Activated CD4-positive, CD25-positive, alpha-beta regulatory T cell treated with anti-CD3 and anti-CD28 coated beads, Interleukin-2, amount 50 U/mL, for 72 hours (primary cell): ENCODE results near the gene JMJD7.

Source experiments
- DNase-seq: peaks from one replicate; pipeline ENCODE4 v3.0.0; 2021

The JMJD7 gene

DNA sequence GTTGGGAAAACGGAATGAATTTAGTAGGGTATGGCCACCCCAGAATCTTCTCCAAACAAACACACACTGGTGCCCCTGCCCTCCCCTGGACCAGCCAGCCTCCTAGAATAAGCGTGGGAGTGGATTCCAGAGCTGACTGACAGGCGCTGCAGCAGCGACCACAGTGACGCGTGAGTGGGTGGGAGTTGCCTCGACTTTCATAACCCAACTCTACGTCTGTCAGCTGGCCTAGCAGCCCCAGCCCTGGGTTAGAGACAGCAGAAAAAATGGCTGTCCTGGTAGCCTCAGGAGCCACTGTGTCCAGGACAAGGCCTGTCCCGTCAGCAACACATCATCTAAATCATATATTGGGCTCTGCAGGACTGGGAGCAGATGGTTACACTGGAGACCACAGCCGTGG, 20.7 kb downstream of the JMJD7 start:
- no peak for DNase-seq

- no peak for DNase-seq
Observed at GRCh38 chr15:41849204-41849603, 21.3 kb downstream of the JMJD7 start.

GRCh38 chr15:41849861-41850260, 22.0 kb downstream of the JMJD7 start:
- no peak for DNase-seq

- no peak for DNase-seq
Observed at GRCh38 chr15:41850482-41851166, 22.7 kb downstream of the JMJD7 start.

DNA sequence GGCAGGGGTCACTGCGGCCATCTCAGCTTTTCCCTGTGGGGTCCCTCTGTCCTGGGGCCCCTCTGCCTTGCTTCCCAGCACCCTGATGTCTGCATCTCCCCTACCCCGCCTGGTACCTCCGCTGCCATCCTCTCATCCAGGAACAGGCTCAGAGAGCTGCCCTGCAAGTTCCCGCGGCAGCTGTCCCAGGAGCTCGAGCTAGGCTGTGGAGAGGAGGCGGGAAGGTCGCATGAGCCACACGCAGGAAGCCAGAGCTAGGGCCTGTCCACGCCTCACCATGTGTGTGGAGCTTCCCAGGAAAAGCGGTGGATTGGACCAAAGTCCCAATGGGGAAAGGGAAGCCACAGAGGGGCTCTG, 23.3 kb downstream of the JMJD7 start:
- no peak for DNase-seq

GRCh38 chr15:41851755-41852370, 24.0 kb downstream of the JMJD7 start:
- DNase-seq, result no peak

GRCh38 chr15:41852736-41853590, 25.1 kb downstream of the JMJD7 start:
- no peak for DNase-seq

GRCh38 chr15:41853831-41854230, 25.9 kb downstream of the JMJD7 start:
- DNase-seq, result no peak

GRCh38 chr15:41854443-41854842, 26.6 kb downstream of the JMJD7 start:
- no peak for DNase-seq

DNA sequence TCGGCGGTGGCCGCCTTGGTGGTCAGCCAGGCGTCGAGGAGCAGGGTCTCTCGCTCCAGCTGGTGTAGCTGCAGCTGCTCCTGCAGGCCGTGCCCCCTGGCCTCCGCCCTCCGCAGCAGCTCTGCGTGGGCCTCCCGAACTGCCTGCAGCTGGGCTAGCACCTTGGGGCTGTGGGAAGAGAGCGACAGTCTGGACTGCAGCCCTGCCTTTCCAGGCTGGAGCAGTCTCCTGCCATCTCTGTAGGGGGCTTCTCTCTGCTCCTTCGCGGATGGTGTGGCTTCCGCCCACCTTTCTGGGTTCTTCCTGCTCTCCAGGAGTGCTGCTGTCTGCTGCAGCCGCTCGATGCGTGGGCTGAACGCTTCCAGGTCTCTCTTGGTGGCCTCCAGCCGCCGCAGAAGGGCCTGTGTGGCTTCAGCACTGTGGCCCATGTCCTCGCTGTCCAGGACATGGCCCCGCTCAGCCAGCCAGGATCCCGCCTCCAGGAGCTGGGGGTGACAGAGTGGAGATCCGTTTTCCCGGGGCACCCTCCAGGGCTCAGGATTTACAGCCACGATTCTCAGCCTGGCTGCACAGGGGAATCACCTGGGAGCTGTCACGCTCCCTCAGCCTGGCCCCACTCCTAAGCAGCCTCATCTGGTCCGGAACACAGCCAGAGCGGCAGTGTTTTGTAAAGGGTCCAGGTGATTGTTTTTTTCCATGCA, 27.5 kb downstream of the JMJD7 start:
- DNase-seq, result no peak

DNA sequence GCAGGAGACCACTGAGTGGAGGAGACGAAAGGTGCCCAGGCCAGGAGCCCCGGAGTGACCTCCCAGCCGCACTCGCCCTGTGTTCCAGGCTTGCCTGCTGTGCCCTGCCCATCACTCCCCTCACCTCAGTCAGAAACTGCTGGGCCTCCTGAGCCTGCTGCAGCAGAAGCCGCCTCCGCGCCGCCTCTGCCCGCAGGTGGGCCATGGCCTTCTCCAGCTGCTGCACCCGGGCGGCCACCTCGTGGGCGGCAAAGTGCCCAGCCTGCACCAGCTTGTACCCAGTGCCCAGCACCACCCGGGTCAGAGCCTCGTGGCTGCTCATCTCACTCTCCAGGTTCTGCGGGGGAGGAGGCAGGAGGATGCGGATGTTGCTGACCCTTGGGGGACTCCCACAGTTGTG, 28.4 kb downstream of the JMJD7 start:
- DNase-seq, result no peak

GRCh38 chr15:41856716-41857115, 28.8 kb downstream of the JMJD7 start:
- no peak for DNase-seq

DNA sequence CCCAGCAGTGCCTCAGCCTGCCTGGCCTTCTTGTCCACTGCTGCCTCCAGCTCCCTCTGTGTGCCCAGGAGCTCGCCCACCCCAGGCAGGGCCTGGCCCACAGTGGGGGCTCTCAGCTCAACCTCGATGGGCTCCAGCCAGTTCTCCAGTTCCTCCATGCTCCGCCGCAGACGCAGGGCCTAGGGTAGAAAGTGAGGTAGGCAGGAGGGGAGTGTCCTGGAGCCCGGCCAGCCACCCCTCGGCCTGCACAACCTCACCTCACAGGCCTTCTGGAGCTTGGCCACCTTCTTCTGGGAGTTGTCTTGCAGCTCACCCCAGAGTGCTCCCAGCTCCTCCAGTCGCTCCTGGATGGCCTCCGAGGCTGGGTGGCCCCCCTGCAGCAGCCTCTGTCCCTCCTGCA, 29.4 kb downstream of the JMJD7 start:
- DNase-seq, result no peak

GRCh38 chr15:41858756-41859155, 30.9 kb downstream of the JMJD7 start:
- no peak for DNase-seq

- DNase-seq, result no peak
Observed at GRCh38 chr15:41860049-41860828, 32.3 kb downstream of the JMJD7 start.

DNA sequence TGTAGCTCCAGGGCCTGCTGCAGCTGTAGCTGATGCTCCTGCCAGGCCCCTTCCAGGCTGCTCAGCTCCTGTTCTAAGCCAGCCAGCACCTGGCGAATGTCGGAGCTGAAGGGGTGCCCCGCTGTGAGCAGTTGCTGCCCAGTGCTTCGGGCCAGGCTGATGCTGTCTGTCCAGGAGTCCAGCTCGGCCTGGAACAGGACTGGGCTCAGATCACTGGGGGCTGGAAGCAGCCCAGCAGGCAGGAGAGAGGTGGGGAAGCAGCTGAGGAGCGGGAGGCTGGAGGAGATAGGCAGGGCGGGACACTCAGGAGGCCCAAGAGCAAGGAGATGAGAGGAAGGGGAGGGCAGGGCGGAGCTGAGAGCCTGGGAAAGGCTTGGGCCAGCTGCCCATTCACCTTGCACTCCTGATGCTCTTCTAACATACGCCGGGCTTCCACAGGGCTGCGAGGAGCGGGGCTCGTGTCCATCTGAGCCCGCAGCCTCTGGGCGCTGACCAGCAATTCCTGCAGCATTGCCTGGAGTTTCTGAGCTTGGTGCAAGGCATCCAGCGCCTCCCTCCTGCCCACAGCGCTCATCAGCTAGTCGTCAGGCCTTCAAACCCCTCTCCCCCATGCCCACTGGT, 34.0 kb downstream of the JMJD7 start:
- no peak for DNase-seq

DNA sequence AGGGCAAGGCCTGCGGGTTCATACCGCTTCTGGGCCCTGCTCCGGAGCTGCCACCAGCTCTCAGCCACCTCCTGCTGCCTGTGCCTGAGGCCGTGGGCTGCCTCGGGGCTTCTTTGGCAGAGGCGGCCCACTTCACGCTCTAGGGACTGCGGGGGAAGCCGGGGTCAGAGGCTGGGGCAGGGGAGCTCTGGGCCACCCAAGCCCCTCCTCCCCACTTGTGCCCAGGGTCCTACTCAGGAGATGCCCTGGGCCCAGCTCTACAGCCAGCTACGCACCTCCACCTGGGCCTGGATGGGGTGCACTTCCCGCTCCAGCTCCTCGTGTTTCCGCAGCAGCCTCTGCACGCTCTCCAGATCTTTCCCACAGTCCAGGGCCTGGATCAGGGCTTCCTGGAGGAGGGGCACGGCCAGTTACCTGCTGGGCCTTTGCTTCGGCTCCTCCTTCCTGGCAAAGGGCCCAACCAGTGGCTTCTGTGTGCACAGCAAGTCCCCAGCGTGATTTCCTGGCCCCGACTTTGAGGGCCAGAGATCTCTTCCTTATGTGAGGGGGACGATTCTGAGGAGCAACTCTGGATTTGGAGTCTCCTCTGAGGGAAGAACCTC, 34.7 kb downstream of the JMJD7 start:
- no peak for DNase-seq

DNA sequence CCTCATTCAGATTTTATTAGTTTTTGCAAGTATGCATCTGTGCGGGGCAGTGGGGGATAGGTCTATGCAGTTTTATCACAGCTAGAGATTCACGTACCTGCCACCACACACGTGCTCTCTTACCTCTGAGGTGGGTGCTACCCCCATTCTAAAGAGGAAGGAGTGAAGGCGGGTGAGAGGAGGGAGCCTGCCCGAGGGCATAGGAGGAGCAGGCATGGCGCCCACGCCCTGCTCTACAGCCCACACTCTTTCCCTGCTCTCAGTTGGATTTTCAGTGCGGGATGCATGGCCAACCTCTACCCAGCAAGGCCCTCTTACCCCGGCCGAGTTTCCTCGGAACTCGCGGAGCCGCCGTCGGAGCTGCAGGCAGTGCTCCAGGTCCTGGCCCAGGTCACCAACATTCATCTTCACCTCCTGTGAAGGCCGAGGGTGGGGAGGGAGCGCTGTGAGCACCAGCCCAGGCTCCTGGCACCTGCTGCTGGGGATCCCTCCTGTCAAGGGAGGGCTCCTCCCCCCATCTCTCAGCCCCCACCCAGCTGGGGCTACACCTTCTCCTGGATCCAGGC, 37.7 kb downstream of the JMJD7 start:
- no peak for DNase-seq

DNA sequence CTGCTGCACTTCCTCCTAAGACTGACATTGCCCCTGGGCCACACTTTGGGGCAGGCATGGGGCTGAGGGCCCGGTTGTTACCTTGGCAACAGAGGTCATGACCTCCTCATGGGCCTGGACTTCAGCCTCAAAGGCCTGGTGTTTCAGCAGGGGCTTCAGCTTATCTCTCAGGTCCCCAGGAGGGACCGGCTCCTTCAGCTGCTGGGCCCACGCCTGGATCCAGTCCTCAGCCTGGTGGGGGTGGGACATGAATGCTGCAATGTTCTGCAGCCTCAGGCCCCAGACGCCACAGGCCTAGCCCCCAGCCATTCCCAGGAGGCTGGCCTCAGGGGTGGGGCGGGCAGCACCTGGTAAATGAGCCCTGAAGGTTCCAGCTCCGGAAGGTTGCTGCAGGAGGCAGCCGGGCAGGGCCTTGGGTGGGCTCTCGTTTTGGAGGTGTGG, 38.4 kb downstream of the JMJD7 start:
- no peak for DNase-seq

DNA sequence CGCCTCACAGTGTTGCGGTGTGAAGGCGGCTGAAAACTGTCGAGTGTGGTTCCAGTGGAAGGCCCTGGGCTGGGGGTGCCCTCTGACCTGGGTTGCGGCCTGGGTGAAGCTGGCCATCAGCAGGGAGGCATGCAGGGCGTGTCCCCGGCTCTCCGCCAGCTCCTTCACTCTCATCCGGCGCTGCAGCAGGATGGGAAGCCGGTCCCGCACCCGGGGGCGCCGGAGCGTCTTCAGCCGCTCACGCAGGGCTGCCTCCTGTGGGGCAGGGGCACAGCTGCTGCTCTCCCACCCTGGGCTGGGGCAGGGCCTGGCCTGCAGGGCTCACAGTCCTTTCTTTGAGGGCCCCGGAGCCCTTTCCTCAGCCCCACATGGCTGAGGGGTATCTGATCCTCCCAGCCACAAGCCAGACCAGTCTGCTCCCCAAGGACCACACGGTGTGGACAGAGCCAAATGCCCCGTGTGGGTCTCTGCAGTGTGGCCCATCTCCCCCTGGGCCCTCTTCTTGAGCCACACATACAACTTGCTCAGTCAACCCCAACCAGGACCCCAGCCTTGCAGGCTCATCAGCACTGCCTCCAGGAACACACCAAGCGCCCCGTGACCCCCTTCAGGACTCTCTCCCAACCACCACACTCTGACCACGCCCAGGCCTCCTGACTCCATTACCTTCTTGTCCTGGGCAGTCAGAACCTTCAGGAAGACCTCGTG, 39.1 kb downstream of the JMJD7 start:
- DNase-seq, result no peak

DNA sequence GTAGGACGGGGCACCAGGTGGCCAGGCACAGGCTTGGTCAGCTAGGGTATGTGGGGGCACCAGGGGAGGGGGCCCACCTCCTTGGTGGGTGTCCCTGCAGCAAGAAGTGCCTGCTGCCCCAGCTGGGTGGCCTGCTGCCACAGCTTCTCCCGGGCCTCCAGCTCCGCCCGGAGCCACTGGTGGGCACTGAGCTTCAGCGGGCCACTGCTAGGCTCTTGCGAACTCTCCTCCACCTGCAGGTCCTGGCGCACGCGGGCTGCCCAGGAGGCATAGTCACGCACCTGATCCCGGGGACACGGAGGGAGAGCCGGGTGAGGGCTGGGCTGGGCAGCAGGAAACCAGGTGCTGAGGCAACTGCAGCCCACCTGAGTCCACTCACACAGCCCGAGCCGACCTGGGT, 40.4 kb downstream of the JMJD7 start:
- DNase-seq, result no peak
